ENCODE measurements around the gene SLFN5.
"Not testable (repeated sequence)": the region's sequence is repeated elsewhere in the genome, so short reads cannot be mapped to it uniquely, and the experiment has no call there.

SLFN5 gene

DNA sequence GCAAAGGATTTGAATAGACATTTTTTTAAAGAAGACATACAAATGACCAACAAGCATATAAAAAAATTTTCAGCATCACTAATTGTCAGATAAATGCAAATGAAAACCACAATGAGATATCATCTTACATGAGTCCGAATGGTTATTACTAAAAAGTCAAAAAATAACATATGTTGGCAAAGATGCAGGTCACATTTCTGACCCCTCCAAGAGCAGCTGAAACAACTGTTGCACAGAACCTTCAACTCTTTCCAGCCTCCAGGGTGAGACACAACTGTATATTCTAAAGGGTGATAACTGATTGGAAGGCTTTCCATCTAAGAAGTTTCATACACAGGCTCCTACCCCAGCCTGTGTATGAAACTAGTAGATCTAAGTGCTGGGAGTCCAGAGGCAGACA is 51.9 kb downstream of the SLFN5 start:
- DNase-seq: no peak

DNA sequence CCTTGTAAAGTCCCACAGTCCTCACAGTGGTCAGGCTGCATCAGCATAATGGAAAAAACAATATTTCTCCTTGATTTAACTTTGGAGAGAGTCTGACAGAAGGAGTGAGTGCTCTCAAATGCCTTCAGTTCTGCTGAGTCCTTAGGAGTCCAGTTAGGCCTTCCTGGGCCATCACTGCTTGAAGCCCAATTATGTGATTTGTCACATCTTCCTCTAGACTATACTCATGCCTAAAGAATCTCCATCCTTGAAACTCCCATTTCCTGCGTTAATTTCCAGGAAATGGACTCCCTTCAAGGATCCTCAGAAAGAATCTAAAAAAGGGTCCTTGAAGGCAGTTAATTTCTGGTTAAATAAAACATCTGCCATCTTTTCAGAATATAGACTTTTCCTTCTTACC is 52.8 kb downstream of the SLFN5 start:
- no peak for DNase-seq

DNA sequence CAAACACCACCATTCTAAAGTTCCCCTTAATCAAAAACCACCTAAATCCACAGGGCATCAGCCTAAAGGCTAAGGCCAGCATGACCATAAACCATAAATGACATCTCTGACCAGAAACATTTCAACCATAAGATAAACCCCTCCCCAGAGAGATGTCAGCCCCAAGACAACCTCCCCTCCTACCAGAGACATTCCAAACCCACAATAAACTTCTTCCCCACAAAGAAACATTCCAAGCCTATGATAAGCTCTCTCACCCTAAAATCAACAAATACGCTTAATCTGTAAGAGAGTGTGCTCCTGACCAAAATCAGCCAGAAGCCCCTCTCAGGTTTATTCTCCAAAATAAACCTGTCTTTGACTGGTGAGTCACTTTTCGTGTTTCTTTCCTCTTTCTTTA is 54.8 kb downstream of the SLFN5 start:
- no peak for DNase-seq

DNA sequence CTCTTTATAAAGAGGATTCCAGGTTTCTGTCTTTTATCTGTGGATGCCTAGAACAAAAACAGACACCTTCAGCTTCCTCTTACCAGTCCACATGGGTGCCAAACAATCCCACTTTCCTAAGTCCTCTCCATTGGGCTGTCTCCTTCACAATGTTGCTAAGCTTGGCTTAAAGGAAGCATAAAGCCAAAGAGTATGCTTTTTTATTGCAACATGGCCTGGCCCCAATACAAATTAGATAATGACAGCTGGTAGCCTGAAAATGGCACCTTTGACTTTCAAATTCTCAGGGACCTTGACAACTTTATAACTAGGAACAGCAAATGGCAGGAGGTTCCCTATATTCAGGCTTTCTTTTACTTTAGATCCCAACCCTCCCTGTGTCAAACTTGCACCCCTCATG is 55.8 kb downstream of the SLFN5 start:
- DNase-seq: no peak

DNA sequence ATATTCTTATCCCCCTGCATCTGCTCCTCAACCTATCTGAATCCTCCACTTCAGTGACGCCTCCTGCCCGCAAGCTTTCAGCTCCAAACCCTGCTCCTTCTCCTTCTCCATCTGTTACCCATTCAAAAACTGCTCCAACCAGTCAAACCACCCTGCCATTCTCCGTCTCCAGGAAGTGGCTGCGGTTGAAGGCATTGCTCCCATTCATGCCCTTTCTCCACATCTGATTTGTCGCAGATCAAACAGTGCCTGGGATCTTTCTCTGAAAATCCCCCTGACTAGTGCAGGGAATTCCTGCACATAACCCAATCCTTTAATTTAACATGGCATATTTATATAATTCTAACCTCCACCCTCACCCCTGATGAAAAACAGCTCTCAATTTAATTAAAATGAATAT is 56.3 kb downstream of the SLFN5 start:
- no peak for DNase-seq

DNA sequence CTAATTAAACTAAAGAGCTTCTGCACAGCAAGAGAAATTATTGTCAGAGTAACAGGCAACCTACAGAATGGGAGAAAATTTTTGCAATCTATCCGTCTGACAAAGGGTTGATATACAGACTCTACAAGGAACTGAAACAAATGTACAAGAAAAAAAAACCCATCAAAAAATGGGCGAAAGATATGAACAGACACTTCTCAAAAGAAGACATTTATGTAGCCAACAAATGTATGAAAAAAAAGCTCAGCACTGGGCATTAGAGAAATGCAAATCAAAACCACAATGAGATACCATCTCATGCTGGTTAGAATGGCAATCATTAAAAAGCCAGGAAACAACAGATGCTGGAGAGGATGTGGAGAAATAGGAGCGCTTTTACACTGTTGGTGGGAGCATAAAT is 66.5 kb downstream of the SLFN5 start:
- DNase-seq: not testable (repeated sequence)

DNA sequence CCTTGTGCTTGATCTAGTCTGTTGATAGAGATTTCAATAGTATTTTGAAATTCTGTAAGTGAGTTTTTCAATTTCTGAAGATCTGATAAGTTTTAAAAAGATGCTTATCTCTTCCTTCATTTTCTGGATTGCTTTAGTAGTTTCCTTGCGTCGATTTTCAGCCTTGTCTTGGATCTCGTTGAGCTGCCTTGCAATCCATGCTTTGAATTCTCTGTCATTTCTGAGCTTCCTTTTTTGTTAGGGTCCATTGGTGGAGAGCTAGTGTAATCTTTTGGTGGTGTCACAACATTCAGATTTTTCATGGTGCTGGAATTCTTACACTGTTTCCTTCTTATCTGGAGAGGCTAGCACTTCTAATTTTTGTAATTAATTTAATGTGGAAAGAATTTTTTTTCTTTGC is 69.5 kb downstream of the SLFN5 start:
- no peak for DNase-seq

DNA sequence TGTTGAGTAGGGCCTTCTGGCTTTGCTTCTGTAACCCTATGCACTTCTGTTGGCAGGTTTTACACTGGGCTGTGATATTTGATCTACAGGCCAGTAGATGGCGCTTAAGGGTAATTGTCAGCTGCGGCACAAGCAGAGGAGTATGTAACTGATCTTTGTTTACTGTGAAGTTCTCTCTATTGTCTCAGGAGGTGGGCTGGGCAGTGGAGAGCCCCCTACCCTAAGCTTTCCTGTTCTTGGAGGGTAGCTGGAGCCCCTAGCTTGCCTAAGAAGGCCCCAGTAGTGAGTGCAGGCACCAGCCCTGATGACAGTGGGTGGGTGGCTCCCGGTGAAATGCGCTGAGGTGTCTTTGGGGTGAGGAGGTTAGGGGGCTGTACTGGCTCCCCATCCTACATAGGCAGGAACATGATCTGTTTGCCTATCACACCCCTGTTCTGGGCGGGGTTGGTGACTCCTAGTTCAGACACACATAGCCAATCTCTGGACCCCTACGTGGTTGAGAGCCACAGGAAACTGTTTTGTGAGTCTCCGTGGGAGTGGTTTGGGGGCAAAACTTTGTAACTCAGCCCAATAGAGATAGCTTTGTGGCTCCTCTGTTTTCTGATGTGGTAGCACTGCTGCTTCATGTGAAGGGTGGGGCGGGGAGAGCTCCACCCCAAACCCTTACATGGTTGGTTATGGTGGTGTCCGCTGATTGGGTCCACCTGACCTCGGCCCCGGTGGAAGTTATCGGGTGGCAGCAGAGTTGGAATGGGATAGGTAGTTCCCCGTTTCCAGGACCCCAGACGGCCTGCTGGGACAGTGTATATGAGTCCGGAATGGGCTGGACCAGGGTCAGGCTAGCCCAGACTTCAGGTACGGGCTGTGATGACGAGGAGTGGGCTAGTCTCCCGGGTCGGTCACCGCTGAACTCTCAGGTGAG is 70.2 kb downstream of the SLFN5 start:
- peak; percentile 71 for DNase-seq

DNA sequence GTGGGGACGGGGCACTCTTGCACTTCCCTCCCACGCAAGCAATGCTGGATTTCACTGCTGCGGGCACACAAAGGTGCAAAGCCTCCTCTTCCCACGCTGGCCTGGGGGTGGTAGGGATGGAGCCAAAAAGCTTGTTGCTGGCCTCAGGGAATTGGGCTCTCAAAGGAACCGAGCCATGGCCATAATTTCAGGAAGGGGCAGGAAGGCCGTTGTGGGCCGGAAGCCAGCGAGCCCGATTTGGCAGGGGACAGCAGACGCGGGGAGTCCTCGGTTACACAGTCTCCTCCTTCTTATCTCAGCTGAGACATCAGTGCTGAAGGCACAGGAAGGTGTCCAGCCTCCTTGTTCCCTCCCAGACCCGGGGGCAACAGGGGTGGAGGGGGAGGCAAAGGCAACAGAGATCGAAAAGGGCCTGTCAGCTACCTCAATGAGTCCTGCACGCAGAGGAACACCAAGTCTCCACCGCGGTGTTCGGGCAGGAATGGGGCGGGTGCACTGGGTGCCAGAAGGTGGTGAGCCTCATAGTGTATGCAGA is 71.1 kb downstream of the SLFN5 start:
- DNase-seq: no peak

DNA sequence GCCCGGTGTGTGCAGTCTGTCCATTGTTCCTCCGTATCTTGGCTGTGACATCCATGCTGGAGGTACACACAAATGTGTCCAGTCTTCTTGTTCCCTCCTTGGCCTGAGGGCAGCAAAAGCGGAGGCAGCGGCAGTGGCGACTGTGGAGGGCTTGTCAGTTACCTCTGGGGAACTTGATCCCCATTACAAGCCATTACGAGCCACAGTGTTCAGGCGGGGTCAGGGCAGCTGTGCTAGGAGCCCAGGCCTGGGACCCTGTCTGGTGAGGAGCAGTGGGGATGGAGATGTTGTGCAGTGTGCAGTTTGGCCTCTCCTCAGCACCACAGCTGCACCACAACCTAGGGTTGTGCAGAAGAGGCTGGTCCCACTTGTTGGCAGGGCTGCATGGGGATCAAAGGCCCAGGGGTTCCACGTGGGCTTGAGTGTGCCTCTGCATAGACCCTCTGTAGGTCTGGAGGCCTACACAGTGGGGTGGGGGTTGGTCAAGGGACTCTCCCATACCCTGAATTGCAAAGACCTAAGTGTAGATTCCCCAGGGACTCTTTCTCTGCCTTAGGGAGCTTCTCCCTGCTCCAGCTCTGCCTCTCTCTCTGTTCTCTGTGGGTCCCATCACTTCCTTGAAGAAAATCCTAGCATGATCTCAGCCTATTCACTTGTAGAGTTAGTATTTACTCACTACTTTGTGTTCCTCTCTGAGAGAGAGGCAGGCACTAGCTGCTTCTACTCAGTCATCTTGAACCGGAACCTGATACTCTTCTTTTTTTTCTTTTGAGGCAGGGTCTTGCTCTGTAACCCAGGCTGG is 71.7 kb downstream of the SLFN5 start:
- no peak for DNase-seq

DNA sequence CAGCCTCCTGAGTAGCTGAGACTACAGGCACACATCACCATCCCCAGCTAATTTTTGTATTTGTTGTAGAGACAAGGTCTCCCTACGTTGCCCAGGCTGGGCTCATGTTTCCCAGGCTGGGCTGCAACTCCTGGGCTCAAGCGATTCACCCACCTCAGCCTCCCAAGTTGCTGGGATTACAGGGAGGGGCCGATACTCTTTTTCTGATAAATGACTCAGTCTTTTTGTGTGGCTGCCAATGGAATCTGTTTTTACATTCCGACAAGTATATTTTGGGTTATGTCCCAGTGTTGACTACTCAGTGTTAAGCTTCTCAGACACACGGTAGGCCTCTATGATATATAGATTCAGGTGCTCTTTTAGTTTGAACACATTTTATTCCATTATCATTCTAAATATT is 72.4 kb downstream of the SLFN5 start:
- no peak for DNase-seq

DNA sequence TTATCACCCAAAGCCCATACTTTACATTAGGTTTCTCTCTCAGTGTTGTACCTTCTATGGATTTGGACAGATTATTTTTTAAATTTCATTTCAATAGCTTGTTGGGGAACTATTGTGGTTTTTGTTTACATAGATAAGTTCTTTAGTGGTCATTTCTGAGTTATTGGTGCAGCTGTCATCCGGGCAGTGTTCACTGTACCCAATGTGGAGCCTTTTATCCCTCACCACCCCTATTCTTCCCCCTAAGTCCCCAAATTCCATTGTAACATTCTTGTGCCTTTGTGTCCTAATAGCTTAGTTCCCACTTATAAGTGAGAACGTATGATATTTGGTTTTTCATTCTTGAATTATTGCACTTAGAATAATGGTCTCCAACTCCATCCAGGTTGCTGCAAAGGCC is 73.1 kb downstream of the SLFN5 start:
- DNase-seq: no peak

DNA sequence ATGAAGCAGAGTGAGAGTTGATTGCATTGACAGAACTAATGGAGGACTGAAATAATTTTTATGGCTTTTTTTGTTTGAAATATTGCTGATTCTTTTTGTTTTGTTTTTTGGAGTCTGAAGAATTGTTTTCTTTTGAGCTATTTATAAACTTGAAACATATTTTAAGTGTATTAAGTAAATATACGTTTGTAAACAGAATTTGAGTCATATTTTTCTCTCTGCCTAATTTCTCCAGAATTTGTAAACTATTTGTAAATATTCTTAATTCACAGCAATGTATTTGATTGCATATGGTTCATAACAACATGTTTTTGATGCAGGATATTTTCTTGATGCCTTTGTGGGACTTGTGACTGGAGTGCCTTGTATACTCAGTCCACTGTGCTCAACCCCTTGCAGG is 79.9 kb downstream of the SLFN5 start:
- DNase-seq: no peak

All from stimulated activated naive CD4-positive, alpha-beta T cell treated with Interleukin-2 at 50 U/mL for 16 hours (primary cell).